K562 (cell line): Measurements from ENCODE around the gene TFCP2. TPM values are rescaled to one million over a fixed set of nuclear protein-coding genes. Genes with fewer than 3 reads are reported as not detected.

Source experiments
- COPS2 ChIP-seq: fragments of 450-650 bp; conservative IDR thresholded peaks from 2 replicates; pipeline ENCODE4 v1.6.1; 2016; ENCODE audit warnings: mild to moderate bottlenecking, moderate library complexity
- CTBP1 ChIP-seq: fragments of 450-650 bp; IDR thresholded peaks from 2 replicates; pipeline ENCODE4 v1.6.1; 2016; ENCODE audit warnings: borderline replicate concordance
- ELK3 ChIP-seq: fragments of 450-650 bp; formaldehyde crosslinking; IDR thresholded peaks from 2 replicates; pipeline ENCODE4 v1.4.0; 2020; ENCODE audit warnings: mild to moderate bottlenecking
- ETS2 ChIP-seq: IDR thresholded peaks from 2 replicates; pipeline ENCODE4 v1.6.1; 2016; ENCODE audit warnings: borderline replicate concordance, missing genetic modification characterization, mild to moderate bottlenecking, moderate library complexity, missing compliant biosample characterization; ENCODE audit not compliant: poor library complexity, severe bottlenecking
- ILK ChIP-seq: fragments of 450-650 bp; IDR thresholded peaks from 2 replicates; pipeline ENCODE4 v1.6.1; 2016; ENCODE audit warnings: missing genetic modification characterization, low read depth, mild to moderate bottlenecking, missing compliant biosample characterization, moderate library complexity, borderline replicate concordance
- KLF13 ChIP-seq: fragments of 450-650 bp; IDR thresholded peaks from 2 replicates; pipeline ENCODE4 v1.6.1; 2016; ENCODE audit warnings: missing genetic modification characterization, low read depth, mild to moderate bottlenecking, missing compliant biosample characterization, moderate library complexity, borderline replicate concordance
- LARP7 ChIP-seq: fragments of 450-650 bp; IDR thresholded peaks from 2 replicates; pipeline ENCODE4 v1.6.1; 2016
- MAFG ChIP-seq: fragments of 450-650 bp; conservative IDR thresholded peaks from 2 replicates; pipeline ENCODE4 v1.6.1; 2016; ENCODE audit warnings: missing genetic modification characterization, missing compliant biosample characterization
- MED1 ChIP-seq: sonication (generic); formaldehyde crosslinking; IDR thresholded peaks from 2 replicates; pipeline ENCODE4 v1.8.1; 2023; ENCODE audit warnings: missing genetic modification reagents, borderline replicate concordance
- MIER1 ChIP-seq: fragments of 450-650 bp; IDR thresholded peaks from 2 replicates; pipeline ENCODE4 v1.6.1; 2016; ENCODE audit warnings: antibody characterized with exemption, mild to moderate bottlenecking, low read depth
- POLR2A ChIP-seq: fragments of 450-650 bp; conservative IDR thresholded peaks from 2 replicates; pipeline ENCODE4 v1.6.1; 2016
- SP1 ChIP-seq: sonication (generic); formaldehyde crosslinking; IDR thresholded peaks from 2 replicates; pipeline ENCODE4 v1.8.1; 2022; ENCODE audit warnings: mild to moderate bottlenecking, missing genetic modification reagents
- SRF ChIP-seq, 2 experiments: fragments of 250-450, 450-650 bp in 1 of 2; sonication (Bioruptor Pico) in 1 of 2; sonication (generic) in 1 of 2; formaldehyde crosslinking; IDR thresholded peaks; 2 replicates each; pipeline versions ENCODE4 v1.5.0 to v1.5.1; 2020 to 2022; ENCODE audit warnings: mild to moderate bottlenecking in 1 of 2, missing genetic modification reagents in 1 of 2
- SRSF1 ChIP-seq: fragments of 200-400 bp; formaldehyde crosslinking; IDR thresholded peaks from 2 replicates; pipeline ENCODE4 v1.6.1; 2017; ENCODE audit warnings: mild to moderate bottlenecking, low read depth, low read length, moderate library complexity
- TCF3 ChIP-seq: sonication (generic); formaldehyde crosslinking; IDR thresholded peaks from 2 replicates; pipeline ENCODE4 v1.4.0; 2020; ENCODE audit warnings: mild to moderate bottlenecking, missing genetic modification reagents
- TRIM24 ChIP-seq, 2 experiments: fragments of 450-650 bp; IDR thresholded peaks; 2 replicates each; pipeline ENCODE4 v1.6.1; 2016
- TSC22D4 ChIP-seq: fragments of 450-650 bp; IDR thresholded peaks from 2 replicates; pipeline ENCODE4 v1.6.1; 2016; ENCODE audit warnings: missing genetic modification characterization, missing biosample characterization, control low read depth
- ZBTB2 ChIP-seq: fragments of 450-650 bp; IDR thresholded peaks from 2 replicates; pipeline ENCODE4 v1.6.1; 2016; ENCODE audit warnings: antibody characterized with exemption
- ZFP36 ChIP-seq: fragments of 150-350 bp; IDR thresholded peaks from 2 replicates; pipeline ENCODE4 v1.6.1; 2018; ENCODE audit warnings: low read length, low read depth; ENCODE audit not compliant: partially characterized antibody
- ZNF121 ChIP-seq: sonication (generic); formaldehyde crosslinking; conservative IDR thresholded peaks from 2 replicates; pipeline ENCODE4 v1.8.0; 2022; ENCODE audit warnings: missing genetic modification reagents
- ZNF24 ChIP-seq: fragments of 450-650 bp; IDR thresholded peaks from 2 replicates; pipeline ENCODE4 v1.6.1; 2016
- ZNF609 ChIP-seq: sonication (generic); formaldehyde crosslinking; IDR thresholded peaks from 2 replicates; pipeline ENCODE4 v1.8.1; 2023; ENCODE audit warnings: missing genetic modification reagents, mild to moderate bottlenecking, borderline replicate concordance
- polyA plus RNA-seq, 8 experiments: library from polyadenylated mRNA; depleted of rRNA in 4 of 8; stranded (reverse) in 5 of 8; unstranded in 3 of 8; fragments of >200 nt; fragmentation: Nextera tagmentation in 2 of 8; fragmentation: Illumina TruSeq in 1 of 8; extraction: Ambion mirVana in 2 of 8; extraction: Trizol in 1 of 8; gene quantifications; 2 replicates each; pipeline versions ENCODE4 v1.2.1 to v1.2.3, GENCODE V29; 2011 to 2014; ENCODE audit warnings: inconsistent platforms in 1 of 8, missing spikeins in 1 of 8
- total RNA-seq, 7 experiments: library from RNA; depleted of rRNA in 6 of 7; stranded (reverse); fragments of >200 nt in 6 of 7; fragmentation: Illumina TruSeq in 2 of 7; extraction: Trizol in 2 of 7; gene quantifications; 2 replicates each; pipeline versions ENCODE4 v1.2.1 to v1.2.3, GENCODE V29; 2011 to 2021; ENCODE audit warnings: low replicate concordance in 1 of 7

Gene TFCP2
- total and polyA plus RNA-seq, 9 of the 15 experiments (the other 6 are each of a cell fraction or from before 2014, with no cell fraction given) = 8.0 to 38.9 (median 19.3) TPM

GRCh38 chr12:51082561-51083125 lies 90.3 kb downstream of the TFCP2 start (continued):
- no peak for TF ChIP-seq ZNF609 (CRISPR knock-in tag)
- peak; percentile 80; the same call in 1 of the 2 replicates for TF ChIP-seq LARP7
- TF ChIP-seq ZBTB2 = peak; percentile 38; the same call in 1 of the 2 replicates
- TF ChIP-seq COPS2 = no peak
- TF ChIP-seq ZNF121 (CRISPR knock-in tag) = no peak
- TF ChIP-seq KLF13 = no peak
- TF ChIP-seq CTBP1 = no peak
- no peak for TF ChIP-seq SRSF1
- TF ChIP-seq ETS2 = no peak
- TF ChIP-seq MIER1 = no peak; the same call in 1 of the 2 replicates
- no peak for TF ChIP-seq SP1 (CRISPR knock-in tag)
- TF ChIP-seq MED1 = no peak
- TF ChIP-seq ELK3 (CRISPR knock-in tag) = no peak
- TF ChIP-seq ZFP36 = no peak
- no peak for TF ChIP-seq ZNF24
- no peak for TF ChIP-seq TRIM24 (IDR thresholded peaks at IDR 0.05)
- no peak for TF ChIP-seq TSC22D4 (tag)
- TF ChIP-seq SRF (CRISPR knock-in tag; IDR thresholded peaks at IDR 0.05) = no peak
- no peak for TF ChIP-seq ILK
- TF ChIP-seq POLR2A = no peak
- no peak for TF ChIP-seq MAFG (tag)
- no peak for TF ChIP-seq TCF3 (CRISPR knock-in tag)
